ENCODE data around the gene HNRNPLL.

DNA sequence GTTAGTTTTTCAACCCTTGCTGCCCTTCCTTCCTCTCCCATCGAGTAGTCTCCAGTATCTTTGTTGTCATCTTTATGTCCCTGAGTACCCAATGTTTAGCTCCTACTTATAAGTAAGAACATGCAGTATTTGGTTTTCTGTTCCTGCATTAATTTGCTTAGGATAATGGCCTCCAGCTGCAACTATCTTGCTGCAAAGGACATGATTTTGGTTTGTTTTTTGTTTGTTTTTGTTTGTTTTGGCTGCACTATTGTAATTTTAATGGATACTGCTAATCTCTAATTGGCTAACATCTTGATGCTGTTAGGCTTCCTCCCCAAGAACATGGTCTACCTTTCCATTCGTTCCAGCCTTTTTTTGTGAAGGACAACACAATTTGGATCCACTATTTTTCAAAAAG is 31.2 kb upstream of the HNRNPLL start:
- TF ChIP-seq, protein P1, sequence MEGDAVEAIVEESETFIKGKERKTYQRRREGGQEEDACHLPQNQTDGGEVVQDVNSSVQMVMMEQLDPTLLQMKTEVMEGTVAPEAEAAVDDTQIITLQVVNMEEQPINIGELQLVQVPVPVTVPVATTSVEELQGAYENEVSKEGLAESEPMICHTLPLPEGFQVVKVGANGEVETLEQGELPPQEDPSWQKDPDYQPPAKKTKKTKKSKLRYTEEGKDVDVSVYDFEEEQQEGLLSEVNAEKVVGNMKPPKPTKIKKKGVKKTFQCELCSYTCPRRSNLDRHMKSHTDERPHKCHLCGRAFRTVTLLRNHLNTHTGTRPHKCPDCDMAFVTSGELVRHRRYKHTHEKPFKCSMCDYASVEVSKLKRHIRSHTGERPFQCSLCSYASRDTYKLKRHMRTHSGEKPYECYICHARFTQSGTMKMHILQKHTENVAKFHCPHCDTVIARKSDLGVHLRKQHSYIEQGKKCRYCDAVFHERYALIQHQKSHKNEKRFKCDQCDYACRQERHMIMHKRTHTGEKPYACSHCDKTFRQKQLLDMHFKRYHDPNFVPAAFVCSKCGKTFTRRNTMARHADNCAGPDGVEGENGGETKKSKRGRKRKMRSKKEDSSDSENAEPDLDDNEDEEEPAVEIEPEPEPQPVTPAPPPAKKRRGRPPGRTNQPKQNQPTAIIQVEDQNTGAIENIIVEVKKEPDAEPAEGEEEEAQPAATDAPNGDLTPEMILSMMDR (tag by site-specific recombination; IDR thresholded peaks at IDR 0.05) = no peak
- TF ChIP-seq MYNN (tag by site-specific recombination; IDR thresholded peaks at IDR 0.05; ENCODE audit: borderline replicate concordance) (no peak), ZNF138 (tag by site-specific recombination; IDR thresholded peaks at IDR 0.05; ENCODE audit: borderline replicate concordance) (no peak), ZNF560 (tag by site-specific recombination; IDR thresholded peaks at IDR 0.05; ENCODE audit: borderline replicate concordance) (no peak), ZNF274 (IDR thresholded peaks at IDR 0.05; ENCODE audit: low read length) (no peak), ZNF274 (tag by site-specific recombination; IDR thresholded peaks at IDR 0.05; ENCODE audit: borderline replicate concordance) (no peak)
- TF ChIP-seq, protein P2, sequence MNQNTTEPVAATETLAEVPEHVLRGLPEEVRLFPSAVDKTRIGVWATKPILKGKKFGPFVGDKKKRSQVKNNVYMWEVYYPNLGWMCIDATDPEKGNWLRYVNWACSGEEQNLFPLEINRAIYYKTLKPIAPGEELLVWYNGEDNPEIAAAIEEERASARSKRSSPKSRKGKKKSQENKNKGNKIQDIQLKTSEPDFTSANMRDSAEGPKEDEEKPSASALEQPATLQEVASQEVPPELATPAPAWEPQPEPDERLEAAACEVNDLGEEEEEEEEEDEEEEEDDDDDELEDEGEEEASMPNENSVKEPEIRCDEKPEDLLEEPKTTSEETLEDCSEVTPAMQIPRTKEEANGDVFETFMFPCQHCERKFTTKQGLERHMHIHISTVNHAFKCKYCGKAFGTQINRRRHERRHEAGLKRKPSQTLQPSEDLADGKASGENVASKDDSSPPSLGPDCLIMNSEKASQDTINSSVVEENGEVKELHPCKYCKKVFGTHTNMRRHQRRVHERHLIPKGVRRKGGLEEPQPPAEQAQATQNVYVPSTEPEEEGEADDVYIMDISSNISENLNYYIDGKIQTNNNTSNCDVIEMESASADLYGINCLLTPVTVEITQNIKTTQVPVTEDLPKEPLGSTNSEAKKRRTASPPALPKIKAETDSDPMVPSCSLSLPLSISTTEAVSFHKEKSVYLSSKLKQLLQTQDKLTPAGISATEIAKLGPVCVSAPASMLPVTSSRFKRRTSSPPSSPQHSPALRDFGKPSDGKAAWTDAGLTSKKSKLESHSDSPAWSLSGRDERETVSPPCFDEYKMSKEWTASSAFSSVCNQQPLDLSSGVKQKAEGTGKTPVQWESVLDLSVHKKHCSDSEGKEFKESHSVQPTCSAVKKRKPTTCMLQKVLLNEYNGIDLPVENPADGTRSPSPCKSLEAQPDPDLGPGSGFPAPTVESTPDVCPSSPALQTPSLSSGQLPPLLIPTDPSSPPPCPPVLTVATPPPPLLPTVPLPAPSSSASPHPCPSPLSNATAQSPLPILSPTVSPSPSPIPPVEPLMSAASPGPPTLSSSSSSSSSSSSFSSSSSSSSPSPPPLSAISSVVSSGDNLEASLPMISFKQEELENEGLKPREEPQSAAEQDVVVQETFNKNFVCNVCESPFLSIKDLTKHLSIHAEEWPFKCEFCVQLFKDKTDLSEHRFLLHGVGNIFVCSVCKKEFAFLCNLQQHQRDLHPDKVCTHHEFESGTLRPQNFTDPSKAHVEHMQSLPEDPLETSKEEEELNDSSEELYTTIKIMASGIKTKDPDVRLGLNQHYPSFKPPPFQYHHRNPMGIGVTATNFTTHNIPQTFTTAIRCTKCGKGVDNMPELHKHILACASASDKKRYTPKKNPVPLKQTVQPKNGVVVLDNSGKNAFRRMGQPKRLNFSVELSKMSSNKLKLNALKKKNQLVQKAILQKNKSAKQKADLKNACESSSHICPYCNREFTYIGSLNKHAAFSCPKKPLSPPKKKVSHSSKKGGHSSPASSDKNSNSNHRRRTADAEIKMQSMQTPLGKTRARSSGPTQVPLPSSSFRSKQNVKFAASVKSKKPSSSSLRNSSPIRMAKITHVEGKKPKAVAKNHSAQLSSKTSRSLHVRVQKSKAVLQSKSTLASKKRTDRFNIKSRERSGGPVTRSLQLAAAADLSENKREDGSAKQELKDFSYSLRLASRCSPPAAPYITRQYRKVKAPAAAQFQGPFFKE (tag by site-specific recombination; IDR thresholded peaks at IDR 0.05; ENCODE audit: borderline replicate concordance) = no peak
- TF ChIP-seq, protein P3, sequence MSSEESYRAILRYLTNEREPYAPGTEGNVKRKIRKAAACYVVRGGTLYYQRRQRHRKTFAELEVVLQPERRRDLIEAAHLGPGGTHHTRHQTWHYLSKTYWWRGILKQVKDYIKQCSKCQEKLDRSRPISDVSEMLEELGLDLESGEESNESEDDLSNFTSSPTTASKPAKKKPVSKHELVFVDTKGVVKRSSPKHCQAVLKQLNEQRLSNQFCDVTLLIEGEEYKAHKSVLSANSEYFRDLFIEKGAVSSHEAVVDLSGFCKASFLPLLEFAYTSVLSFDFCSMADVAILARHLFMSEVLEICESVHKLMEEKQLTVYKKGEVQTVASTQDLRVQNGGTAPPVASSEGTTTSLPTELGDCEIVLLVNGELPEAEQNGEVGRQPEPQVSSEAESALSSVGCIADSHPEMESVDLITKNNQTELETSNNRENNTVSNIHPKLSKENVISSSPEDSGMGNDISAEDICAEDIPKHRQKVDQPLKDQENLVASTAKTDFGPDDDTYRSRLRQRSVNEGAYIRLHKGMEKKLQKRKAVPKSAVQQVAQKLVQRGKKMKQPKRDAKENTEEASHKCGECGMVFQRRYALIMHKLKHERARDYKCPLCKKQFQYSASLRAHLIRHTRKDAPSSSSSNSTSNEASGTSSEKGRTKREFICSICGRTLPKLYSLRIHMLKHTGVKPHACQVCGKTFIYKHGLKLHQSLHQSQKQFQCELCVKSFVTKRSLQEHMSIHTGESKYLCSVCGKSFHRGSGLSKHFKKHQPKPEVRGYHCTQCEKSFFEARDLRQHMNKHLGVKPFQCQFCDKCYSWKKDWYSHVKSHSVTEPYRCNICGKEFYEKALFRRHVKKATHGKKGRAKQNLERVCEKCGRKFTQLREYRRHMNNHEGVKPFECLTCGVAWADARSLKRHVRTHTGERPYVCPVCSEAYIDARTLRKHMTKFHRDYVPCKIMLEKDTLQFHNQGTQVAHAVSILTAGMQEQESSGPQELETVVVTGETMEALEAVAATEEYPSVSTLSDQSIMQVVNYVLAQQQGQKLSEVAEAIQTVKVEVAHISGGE (tag by site-specific recombination; conservative IDR thresholded peaks at IDR 0.05; ENCODE audit: low read depth) = no peak

Data from HEK293 (cell line).